Lower leg skin (tissue), 4 donors: ENCODE measurements around the gene YJEFN3. TPM values are rescaled to one million over a fixed set of nuclear protein-coding genes. Genes with fewer than 3 reads are reported as not detected.

Experiments
- DNase-seq, 2 donors: peaks; one replicate each; pipeline ENCODE4 v3.0.0-alpha.2; 2019; ENCODE audit warnings: low spot score in 2 of 2
- H3K4me3 ChIP-seq: fragments of 200-600 bp; sonication (generic); 2 replicates; pipeline ENCODE4 v1.5.1; 2017; ENCODE audit warnings: mild to moderate bottlenecking, low read depth; ENCODE audit not compliant: poor library complexity, severe bottlenecking
- POLR2A ChIP-seq, 2 donors: fragments of 450-650 bp; IDR thresholded peaks; one replicate each; pipeline ENCODE4 v1.6.1; 2016 to 2017; ENCODE audit warnings: antibody characterized with exemption in 2 of 2, mild to moderate bottlenecking in 1 of 2, moderate library complexity in 1 of 2
- WGBS, 2 donors: methylation state at CpG; one replicate each; pipeline ENCODE4 v1.1.5; 2018; 5-methylcytosine and 5-hydroxymethylcytosine counted together
- intact Hi-C: fragments of 100-400 bp; cut with DNase I; formaldehyde crosslinking; loops from one replicate; pipeline ENCODE4 v1.15.0; 2023; ENCODE audit warnings: low total_unique reads
- total RNA-seq, 4 donors: library from RNA; depleted of rRNA; stranded (reverse); fragments of >200 nt; gene quantifications; one replicate each; pipeline ENCODE4 v1.1.0, GENCODE V29; 2016
- TF ChIP-seq, protein P1 (sequence below), 3 donors: fragments of 450-650 bp; IDR thresholded peaks; one replicate each; pipeline ENCODE4 v1.5.1; 2016; ENCODE audit warnings: antibody characterized with exemption in 3 of 3, mild to moderate bottlenecking in 3 of 3, moderate library complexity in 2 of 3

YJEFN3 gene
- total RNA-seq, 4 donors from 2014 or later, result 0.15 to 2.8 (median 0.49) TPM

GRCh38 chr19:19507354-19507753 lies 21.4 kb upstream of the YJEFN3 start:
- intact Hi-C loops, result no loop called here
- H3K4me3 ChIP-seq, result no peak overlapping the region
- no peak for DNase-seq
- TF ChIP-seq, protein P1, sequence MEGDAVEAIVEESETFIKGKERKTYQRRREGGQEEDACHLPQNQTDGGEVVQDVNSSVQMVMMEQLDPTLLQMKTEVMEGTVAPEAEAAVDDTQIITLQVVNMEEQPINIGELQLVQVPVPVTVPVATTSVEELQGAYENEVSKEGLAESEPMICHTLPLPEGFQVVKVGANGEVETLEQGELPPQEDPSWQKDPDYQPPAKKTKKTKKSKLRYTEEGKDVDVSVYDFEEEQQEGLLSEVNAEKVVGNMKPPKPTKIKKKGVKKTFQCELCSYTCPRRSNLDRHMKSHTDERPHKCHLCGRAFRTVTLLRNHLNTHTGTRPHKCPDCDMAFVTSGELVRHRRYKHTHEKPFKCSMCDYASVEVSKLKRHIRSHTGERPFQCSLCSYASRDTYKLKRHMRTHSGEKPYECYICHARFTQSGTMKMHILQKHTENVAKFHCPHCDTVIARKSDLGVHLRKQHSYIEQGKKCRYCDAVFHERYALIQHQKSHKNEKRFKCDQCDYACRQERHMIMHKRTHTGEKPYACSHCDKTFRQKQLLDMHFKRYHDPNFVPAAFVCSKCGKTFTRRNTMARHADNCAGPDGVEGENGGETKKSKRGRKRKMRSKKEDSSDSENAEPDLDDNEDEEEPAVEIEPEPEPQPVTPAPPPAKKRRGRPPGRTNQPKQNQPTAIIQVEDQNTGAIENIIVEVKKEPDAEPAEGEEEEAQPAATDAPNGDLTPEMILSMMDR (IDR thresholded peaks at IDR 0.05), result no peak
- WGBS, 2 donors, result 81 to 87% methylated on average over 8 of the region's 8 CpGs

DNA sequence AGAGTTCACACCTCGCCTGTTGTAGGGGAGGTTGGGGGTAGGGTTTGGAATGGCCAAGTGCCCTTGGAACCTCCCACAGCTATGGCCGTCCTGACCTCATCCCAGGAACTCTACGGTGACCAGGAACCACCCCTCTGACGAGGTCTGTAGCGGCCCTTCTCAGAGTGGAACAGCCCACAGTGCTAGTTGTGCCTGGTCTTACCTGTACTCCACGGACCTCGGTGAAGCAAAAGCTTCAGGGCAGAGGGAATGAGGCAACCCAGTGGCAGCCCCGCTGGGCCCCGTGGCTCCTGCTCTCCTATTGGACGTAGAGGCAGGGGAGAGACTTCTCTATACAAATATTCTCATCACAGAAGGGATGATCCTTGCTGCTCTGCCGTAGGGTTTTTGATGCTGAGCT lies 20.5 kb upstream of the YJEFN3 start:
- no peak overlapping the region for H3K4me3 ChIP-seq
- WGBS, 2 donors, result 78 to 87% methylated on average over 11 of the region's 11 CpGs
- TF ChIP-seq, protein P1 (IDR thresholded peaks at IDR 0.05), result no peak
- TF ChIP-seq POLR2A (IDR thresholded peaks at IDR 0.05), result no peak
- no peak for DNase-seq
- intact Hi-C loops, result no loop called here

- DNase-seq, result no peak
- intact Hi-C loops, result no loop called here
- no peak for TF ChIP-seq POLR2A (IDR thresholded peaks at IDR 0.05)
- TF ChIP-seq, protein P1 (IDR thresholded peaks at IDR 0.05), result no peak
- H3K4me3 ChIP-seq, result no peak overlapping the region
- WGBS, 2 donors, result 16 to 24% methylated on average over 5 to 6 of the region's 6 CpGs
These were observed 18.3 kb upstream of the YJEFN3 start for GRCh38 chr19:19510432-19510831.

DNA sequence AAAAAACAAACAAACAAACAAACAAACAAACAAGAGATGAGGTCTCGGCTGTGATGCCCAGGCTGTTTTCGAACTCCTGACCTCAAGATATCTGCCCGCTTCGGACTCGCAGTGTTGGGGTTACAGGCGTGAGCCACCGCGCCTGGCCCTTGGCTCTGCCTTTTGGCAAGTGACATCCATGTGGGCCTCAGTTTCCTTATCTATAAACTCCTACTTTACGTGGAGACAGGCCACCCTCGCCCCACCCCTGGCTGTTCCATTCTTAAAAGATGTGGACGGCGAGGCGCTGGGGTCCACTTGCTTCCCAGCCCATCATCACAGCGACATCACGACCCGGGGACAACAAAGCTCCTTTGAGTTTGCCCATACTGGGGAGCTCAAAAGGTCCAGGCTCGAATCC lies 15.0 kb upstream of the YJEFN3 start:
- TF ChIP-seq POLR2A (IDR thresholded peaks at IDR 0.05), result no peak
- TF ChIP-seq, protein P1 (IDR thresholded peaks at IDR 0.05), result no peak
- DNase-seq, result no peak
- intact Hi-C loops, result no loop called here
- WGBS, 2 donors, result 86 to 88% methylated on average over 17 of the region's 17 CpGs
- H3K4me3 ChIP-seq, result no peak overlapping the region

DNA sequence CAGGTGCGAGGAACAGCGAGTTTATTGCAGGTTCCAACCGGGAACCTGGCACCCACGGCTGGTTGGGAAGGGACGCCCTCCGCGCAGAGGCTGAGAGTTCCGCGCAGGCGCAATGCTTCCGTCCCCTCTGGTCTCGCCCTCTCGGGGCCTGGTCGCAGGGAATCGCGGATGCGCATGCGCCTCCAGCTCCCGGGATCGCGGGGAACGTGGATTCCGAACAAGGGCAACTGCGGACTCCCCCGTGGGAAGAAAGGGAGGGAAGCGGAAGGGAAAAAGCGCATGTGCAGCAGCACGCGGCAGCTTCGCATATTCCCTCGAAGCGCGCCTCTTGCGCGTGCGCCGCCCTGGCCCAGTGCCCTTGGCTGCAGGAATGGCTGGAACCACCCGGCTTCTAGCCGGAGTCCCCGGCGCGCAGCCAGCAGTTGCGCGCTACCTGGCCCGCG lies 14.5 kb upstream of the YJEFN3 start:
- no peak overlapping the region for H3K4me3 ChIP-seq
- peak in 1 of 2 donors; percentile 39 for DNase-seq
- WGBS, 2 donors, result 31 to 41% methylated on average over 31 to 44 of the region's 46 CpGs
- no peak for TF ChIP-seq POLR2A (IDR thresholded peaks at IDR 0.05)
- TF ChIP-seq, protein P1 (IDR thresholded peaks at IDR 0.05), result no peak
- intact Hi-C loops, result no loop called here

GRCh38 chr19:19514881-19515641 lies 13.7 kb upstream of the YJEFN3 start, which contains the start of gene TSSK6:
TSSK6 (minus strand) TSS chr19:19515548; CDS start chr19:19515427, 121 bp downstream.
- TF ChIP-seq, protein P1 (IDR thresholded peaks at IDR 0.05), result no peak
- TF ChIP-seq POLR2A (IDR thresholded peaks at IDR 0.05), result no peak
- H3K4me3 ChIP-seq, result peak within 1 kb of the TSS; percentile 72
- intact Hi-C loops, result no loop called here
- DNase-seq, result no peak
- WGBS, 2 donors, result 86% methylated on average over 74 of the region's 74 CpGs
